Rectal smooth muscle tissue (tissue), 1 donor: ENCODE measurements around the gene CCDC136.

Experiments
- H3K27ac ChIP-seq: one replicate; pipeline ENCODE4 v1.7.0; 2013; ENCODE audit warnings: low read depth, low read length, inconsistent platforms
- H3K27me3 ChIP-seq: one replicate; pipeline ENCODE4 v1.7.0; 2013; ENCODE audit warnings: low read length; ENCODE audit not compliant: control insufficient read depth, insufficient read depth
- H3K36me3 ChIP-seq: one replicate; pipeline ENCODE4 v1.7.0; 2013; ENCODE audit warnings: low read length; ENCODE audit not compliant: control insufficient read depth, insufficient read depth
- H3K4me1 ChIP-seq: one replicate; pipeline ENCODE4 v1.7.0; 2013; ENCODE audit warnings: low read length; ENCODE audit not compliant: control insufficient read depth, insufficient read depth
- H3K4me3 ChIP-seq: one replicate; pipeline ENCODE4 v1.7.0; 2013; ENCODE audit warnings: low read length
- H3K9ac ChIP-seq: one replicate; pipeline ENCODE4 v1.7.0; 2013; ENCODE audit warnings: low read length

CCDC136 gene

DNA sequence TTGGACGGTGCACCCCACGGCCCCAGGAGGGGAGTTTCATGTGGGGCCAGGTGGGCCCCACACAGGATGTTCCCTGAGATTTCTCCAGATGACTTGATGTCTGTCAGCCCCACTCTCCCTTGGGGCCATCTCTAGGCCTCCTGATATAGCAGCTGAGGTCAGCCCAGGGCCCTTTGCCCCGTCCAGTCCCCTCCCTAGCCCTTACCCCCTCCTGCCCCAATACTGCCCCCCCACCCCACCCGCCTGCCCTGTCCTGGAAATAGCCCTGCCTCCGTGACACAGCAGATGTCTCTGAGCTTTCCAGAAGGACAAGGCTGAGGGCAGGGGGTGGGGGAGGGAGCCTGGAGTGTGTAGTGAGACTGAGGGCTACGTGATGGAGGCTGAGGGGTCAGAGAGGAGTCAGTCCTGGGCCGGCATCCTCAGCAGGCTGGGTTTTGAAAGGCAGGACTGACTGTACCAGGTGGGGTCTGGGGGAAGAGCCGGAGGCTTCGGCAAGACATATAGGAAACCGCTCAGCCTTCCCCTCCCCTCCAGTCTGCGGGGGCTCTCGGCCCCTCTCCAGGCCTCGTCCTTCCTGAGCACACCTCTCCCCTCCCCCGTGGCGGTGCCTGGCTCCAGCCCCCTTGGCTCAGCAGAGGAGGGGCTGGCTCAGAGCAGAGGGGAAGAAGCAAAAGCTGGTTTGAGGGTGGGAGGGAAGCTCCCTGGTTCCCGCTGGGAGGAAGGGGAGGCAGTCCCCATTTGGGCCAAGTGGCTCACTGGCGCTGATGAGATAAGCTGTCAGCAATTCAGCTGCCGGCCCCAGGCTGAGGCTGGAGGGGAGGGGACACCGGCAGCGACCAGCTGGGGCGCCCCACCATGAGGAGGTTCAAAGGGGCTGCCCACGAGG lies 40.5 kb downstream of the CCDC136 start:
- Histone ChIP-seq H3K27me3 (peaks cover 12% of the 10 kb centered on the region), H3K4me1 (peaks cover 50% of the 10 kb centered on the region), H3K27ac (peak overlapping the region; percentile 98), H3K36me3 (peaks cover under 1% of the 10 kb centered on the region), H3K9ac (peak overlapping the region; percentile 51), H3K4me3 (peak overlapping the region; percentile 83)

DNA sequence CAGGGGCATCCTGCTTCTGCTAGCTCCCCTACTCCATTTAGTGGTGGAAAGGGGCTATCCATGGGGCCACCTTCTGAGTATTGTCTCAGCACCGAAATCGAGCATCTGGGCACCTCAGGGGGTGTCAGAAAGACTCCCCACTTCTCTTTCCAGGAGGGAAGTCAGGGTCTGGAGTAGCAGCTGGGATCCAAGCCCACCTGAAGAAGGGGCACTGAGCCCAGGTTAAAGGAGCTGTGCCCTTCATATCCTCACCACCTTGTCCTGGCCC lies 41.0 kb downstream of the CCDC136 start:
- Histone ChIP-seq H3K36me3 (peaks cover 7% of the 10 kb centered on the region), H3K4me1 (peaks cover 46% of the 10 kb centered on the region), H3K27me3 (peaks cover 12% of the 10 kb centered on the region), H3K27ac (peak overlapping the region; percentile 98), H3K9ac (peak overlapping the region; percentile 51), H3K4me3 (peak overlapping the region; percentile 83)

DNA sequence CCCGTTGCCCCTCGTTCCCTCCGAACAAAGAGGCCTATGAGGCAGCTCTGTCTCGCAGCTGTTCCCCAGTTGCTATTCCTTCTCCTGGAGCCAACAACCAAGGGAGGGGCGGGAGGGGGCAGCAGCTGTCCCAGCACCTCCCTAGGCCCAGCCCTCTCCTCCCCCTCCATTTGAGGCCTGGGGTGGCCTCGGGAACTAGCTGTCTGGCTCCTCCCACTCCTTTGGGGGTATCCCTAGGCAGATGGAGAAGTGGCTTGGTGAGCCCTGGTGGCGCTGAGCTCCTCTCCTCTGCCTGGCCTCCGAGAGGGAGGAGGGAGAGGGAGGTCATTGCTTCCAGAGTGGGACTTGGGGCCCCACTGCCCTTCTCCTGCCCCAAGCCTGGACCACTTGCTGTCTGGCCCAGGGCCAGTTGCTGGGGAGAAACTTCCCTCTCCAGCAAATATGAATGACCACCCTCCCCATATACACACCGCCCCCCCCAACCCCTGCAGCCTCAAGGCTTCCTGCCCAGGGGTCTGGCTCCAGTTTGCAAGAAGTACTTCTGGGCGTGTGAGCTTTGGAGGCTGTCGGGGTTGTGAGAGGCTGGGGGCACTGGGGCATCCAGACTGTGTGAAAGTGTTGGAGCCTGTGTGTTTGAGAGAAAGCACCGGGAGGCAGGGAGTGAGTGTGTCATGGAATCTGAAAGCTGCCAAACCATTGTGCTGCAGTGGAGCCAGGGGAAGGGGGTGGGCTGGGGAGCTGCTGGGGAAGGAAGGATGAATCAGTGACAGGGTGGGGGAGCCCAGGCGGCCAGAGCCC lies 41.6 kb downstream of the CCDC136 start:
- peaks cover 40% of the 10 kb centered on the region for H3K4me1 ChIP-seq

DNA sequence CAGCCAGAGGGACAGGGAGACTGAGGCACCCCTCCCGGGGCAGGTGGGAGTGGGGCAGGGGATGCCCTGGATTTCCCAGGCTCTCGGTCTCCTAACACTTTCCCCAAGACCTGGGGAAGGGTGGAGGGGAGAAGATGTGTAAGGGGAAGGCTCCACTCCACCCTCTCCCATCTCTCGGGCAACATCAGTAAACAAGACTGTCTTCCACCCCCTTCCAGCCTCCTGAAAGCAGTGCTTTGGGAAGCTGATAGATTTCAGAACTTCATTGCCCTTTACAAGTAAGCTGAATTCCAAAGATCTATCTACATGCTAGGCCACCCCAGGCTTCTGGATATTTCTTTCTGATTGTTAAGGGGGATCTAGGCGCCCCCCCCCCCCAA lies 42.2 kb downstream of the CCDC136 start:
- Histone ChIP-seq H3K9ac (no peak overlapping the region), H3K36me3 (peaks cover 15% of the 10 kb centered on the region), H3K27me3 (peaks cover 12% of the 10 kb centered on the region), H3K4me1 (peaks cover 39% of the 10 kb centered on the region), H3K27ac (peak overlapping the region; percentile 98), H3K4me3 (no peak overlapping the region)

More for the DNA sequence above, 41.6 kb downstream of the CCDC136 start:
- peak overlapping the region; percentile 83 for H3K4me3 ChIP-seq
- peaks cover 10% of the 10 kb centered on the region for H3K36me3 ChIP-seq
- peak overlapping the region; percentile 51 for H3K9ac ChIP-seq
- peaks cover 12% of the 10 kb centered on the region for H3K27me3 ChIP-seq
- peak overlapping the region; percentile 98 for H3K27ac ChIP-seq

GRCh38 chr7:128835231-128835751 lies 43.5 kb downstream of the CCDC136 start:
- H3K27ac ChIP-seq, result peak overlapping the region; percentile 98
- peaks cover 31% of the 10 kb centered on the region for H3K4me1 ChIP-seq
- no peak overlapping the region for H3K9ac ChIP-seq
- H3K27me3 ChIP-seq, result peaks cover 4% of the 10 kb centered on the region
- H3K4me3 ChIP-seq, result no peak overlapping the region
- H3K36me3 ChIP-seq, result peaks cover 19% of the 10 kb centered on the region

GRCh38 chr7:128835790-128836641 lies 44.2 kb downstream of the CCDC136 start:
- peaks cover 19% of the 10 kb centered on the region for H3K36me3 ChIP-seq
- H3K27ac ChIP-seq, result peak overlapping the region; percentile 98
- peaks cover 4% of the 10 kb centered on the region for H3K27me3 ChIP-seq
- H3K9ac ChIP-seq, result no peak overlapping the region
- H3K4me3 ChIP-seq, result no peak overlapping the region
- H3K4me1 ChIP-seq, result peaks cover 31% of the 10 kb centered on the region

DNA sequence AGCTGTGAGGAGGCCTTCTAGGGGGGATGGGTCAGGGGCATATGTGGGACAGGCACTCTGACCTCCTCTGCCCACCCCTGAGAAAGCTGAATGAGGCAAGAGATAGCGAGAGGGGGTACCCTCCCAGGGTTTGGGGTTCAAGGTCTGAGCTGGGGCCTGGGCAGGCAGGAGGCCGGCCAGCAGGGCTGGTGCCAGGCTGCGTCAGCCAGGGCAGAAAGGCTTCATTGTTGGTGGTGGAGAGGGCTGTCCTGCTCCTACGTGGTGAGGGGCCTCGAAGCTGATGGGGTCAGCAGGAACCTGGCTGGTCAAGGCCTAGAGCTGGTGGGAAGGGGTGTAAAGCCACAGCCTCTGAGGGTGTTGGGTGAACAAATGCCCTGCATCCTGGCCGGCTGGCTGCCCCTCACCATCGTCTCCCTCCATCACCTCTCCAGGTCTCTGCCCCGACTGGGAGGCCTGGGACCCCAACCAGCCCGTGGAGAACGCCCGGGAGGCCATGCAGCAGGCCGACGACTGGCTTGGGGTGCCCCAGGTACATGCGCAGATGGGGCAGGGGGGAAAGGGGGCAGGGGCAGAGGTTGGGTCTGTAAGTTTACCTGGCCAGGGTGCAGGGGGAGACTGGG lies 45.1 kb downstream of the CCDC136 start:
- Histone ChIP-seq H3K4me3 (no peak overlapping the region), H3K27me3 (peaks cover under 1% of the 10 kb centered on the region), H3K27ac (peak overlapping the region; percentile 98), H3K9ac (no peak overlapping the region), H3K4me1 (peaks cover 31% of the 10 kb centered on the region), H3K36me3 (peaks cover 23% of the 10 kb centered on the region)

GRCh38 chr7:128837521-128837921 lies 45.8 kb downstream of the CCDC136 start:
- no peak overlapping the region for H3K4me3 ChIP-seq
- H3K36me3 ChIP-seq, result peaks cover 27% of the 10 kb centered on the region
- no peaks in the 10 kb centered on the region for H3K27me3 ChIP-seq
- peaks cover 30% of the 10 kb centered on the region for H3K4me1 ChIP-seq
- H3K9ac ChIP-seq, result no peak overlapping the region
- H3K27ac ChIP-seq, result peak overlapping the region; percentile 98

GRCh38 chr7:128838109-128838779 lies 46.5 kb downstream of the CCDC136 start:
- H3K36me3 ChIP-seq, result peaks cover 33% of the 10 kb centered on the region
- peaks cover 24% of the 10 kb centered on the region for H3K4me1 ChIP-seq
- H3K27ac ChIP-seq, result peak overlapping the region; percentile 49
- H3K9ac ChIP-seq, result no peak overlapping the region
- H3K27me3 ChIP-seq, result no peaks in the 10 kb centered on the region
- H3K4me3 ChIP-seq, result no peak overlapping the region

- H3K9ac ChIP-seq, result no peak overlapping the region
- no peaks in the 10 kb centered on the region for H3K27me3 ChIP-seq
- H3K27ac ChIP-seq, result peak overlapping the region; percentile 44
- H3K4me1 ChIP-seq, result peaks cover 16% of the 10 kb centered on the region
- no peak overlapping the region for H3K4me3 ChIP-seq
- H3K36me3 ChIP-seq, result peaks cover 38% of the 10 kb centered on the region
Measured at GRCh38 chr7:128838981-128839731, 47.4 kb downstream of the CCDC136 start.

DNA sequence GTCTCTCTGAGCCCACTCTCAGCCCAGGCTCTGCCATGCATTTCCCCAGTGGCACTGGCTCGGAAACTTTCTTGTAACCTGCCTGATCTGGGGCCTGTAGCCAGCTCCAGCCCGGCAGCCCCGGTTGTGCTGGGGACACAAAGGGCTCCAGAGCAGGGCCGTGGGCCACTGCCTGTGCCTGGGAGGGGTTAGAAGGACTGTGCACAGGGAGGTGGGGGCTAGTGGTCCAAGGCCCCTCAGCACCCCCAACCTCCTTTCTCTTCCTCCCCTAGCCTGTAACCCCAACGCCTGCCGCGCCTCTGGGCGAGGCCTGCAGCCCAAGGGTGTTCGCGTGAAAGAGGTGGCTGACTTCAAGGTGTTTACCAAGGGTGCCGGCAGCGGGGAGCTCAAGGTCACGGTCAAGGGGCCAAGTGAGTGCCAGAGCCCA lies 48.0 kb downstream of the CCDC136 start:
- H3K27me3 ChIP-seq, result no peaks in the 10 kb centered on the region
- H3K36me3 ChIP-seq, result peaks cover 38% of the 10 kb centered on the region
- H3K9ac ChIP-seq, result no peak overlapping the region
- H3K27ac ChIP-seq, result peak overlapping the region; percentile 44
- no peak overlapping the region for H3K4me3 ChIP-seq
- H3K4me1 ChIP-seq, result peaks cover 14% of the 10 kb centered on the region
